Progenitor cell of endocrine pancreas (in vitro differentiated cells): ENCODE results near the gene GRIK2. TPM values are rescaled to one million over a fixed set of nuclear protein-coding genes. Genes with fewer than 3 reads are reported as not detected.
A peak's percentile ranks its signal among the peaks of the same experiment; 100 is the strongest.
"Not testable (repeated sequence)": the region's sequence is repeated elsewhere in the genome, so short reads cannot be mapped to it uniquely, and the experiment has no call there.

ENCODE experiments used
- DNase-seq: peaks from one replicate; pipeline ENCODE4 v3.0.0; 2021; ENCODE audit warnings: low spot score; ENCODE audit not compliant: unreplicated experiment
- H3K27ac Mint-ChIP-seq: 2 replicates; pipeline ENCODE4 v1.8.0; 2021; ENCODE audit warnings: mild to moderate bottlenecking, moderate library complexity, mixed read lengths
- H3K27me3 Mint-ChIP-seq: 2 replicates; pipeline ENCODE4 v1.8.0; 2021; ENCODE audit warnings: mixed read lengths
- H3K36me3 Mint-ChIP-seq: 2 replicates; pipeline ENCODE4 v1.8.0; 2022; ENCODE audit warnings: mixed read lengths; ENCODE audit not compliant: insufficient read depth
- H3K4me1 Mint-ChIP-seq: 2 replicates; pipeline ENCODE4 v1.8.0; 2021; ENCODE audit warnings: low read depth, mixed read lengths
- H3K4me3 Mint-ChIP-seq: 2 replicates; pipeline ENCODE4 v1.8.0; 2021; ENCODE audit warnings: low read depth, mild to moderate bottlenecking, moderate library complexity, mixed read lengths
- H3K9me3 Mint-ChIP-seq: 2 replicates; pipeline ENCODE4 v1.8.0; 2021; ENCODE audit warnings: low read depth, mixed read lengths
- long read RNA-seq: library from polyadenylated mRNA; unstranded; transcript quantifications from one replicate; pipeline ENCODE4 v2.0.0, GENCODE V29; 2020
- total RNA-seq: library from RNA; stranded (reverse); gene quantifications from 2 replicates; pipeline ENCODE4 v1.2.1, GENCODE V29; 2021
- TF ChIP-seq, protein P1 (sequence below): fragments of 200-600 bp; sonication (generic); IDR thresholded peaks from one replicate; pipeline ENCODE4 v1.5.0; 2021; ENCODE audit warnings: antibody characterized with exemption, mild to moderate bottlenecking; ENCODE audit not compliant: unreplicated experiment

Gene GRIK2
- 6.3 and 7.6 TPM in 2 replicates for total RNA-seq
- long read RNA-seq, partial matches to known transcripts, result 1 of 2 reads
- long read RNA-seq, other reads (novel, unspliced or antisense), result 1 of 2 reads

DNA sequence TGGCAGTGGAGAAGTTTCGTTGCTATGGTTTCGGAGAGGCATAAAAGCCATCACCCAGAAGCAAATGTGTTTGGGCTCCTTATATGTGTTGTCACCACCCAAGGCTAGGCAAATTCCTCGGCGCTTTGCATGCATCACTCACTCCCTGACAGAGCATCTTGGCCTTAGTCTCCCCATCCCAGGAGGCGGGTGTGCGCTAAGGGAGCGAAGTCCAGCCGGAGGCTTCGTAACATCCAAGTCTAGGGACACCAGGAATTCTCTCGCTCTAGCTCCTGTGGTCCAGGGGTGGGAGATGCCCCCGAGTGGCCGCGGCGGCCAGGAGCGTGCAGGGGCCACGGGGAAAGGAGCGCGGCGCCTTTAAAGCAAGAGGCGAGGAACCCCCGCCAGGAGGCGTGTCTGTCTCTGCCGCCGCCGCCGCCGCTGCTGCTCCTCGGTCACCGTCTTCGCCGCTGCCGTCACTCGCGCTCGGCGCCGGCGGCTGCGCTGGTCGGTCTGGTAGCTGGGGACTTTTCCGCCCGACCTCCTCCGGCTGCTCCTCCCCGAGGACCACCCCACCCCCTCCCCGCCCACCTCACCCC lies at the start of gene GRIK2:
TSS of gene GRIK2 (plus strand) at position 458 of the 578 bp plus-strand sequence.
- Mint-ChIP-seq H3K9me3 (no peaks in the 10 kb centered on the region), H3K36me3 (no peaks in the 10 kb centered on the region), H3K4me1 (peaks cover 13% of the 10 kb centered on the region), H3K27ac (no peak within 1 kb of the TSS), H3K27me3 (peaks cover 69% of the 10 kb centered on the region), H3K4me3 (peak within 1 kb of the TSS; percentile 83)
- DNase-seq, result peak; percentile 57
- TF ChIP-seq, protein P1, sequence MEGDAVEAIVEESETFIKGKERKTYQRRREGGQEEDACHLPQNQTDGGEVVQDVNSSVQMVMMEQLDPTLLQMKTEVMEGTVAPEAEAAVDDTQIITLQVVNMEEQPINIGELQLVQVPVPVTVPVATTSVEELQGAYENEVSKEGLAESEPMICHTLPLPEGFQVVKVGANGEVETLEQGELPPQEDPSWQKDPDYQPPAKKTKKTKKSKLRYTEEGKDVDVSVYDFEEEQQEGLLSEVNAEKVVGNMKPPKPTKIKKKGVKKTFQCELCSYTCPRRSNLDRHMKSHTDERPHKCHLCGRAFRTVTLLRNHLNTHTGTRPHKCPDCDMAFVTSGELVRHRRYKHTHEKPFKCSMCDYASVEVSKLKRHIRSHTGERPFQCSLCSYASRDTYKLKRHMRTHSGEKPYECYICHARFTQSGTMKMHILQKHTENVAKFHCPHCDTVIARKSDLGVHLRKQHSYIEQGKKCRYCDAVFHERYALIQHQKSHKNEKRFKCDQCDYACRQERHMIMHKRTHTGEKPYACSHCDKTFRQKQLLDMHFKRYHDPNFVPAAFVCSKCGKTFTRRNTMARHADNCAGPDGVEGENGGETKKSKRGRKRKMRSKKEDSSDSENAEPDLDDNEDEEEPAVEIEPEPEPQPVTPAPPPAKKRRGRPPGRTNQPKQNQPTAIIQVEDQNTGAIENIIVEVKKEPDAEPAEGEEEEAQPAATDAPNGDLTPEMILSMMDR, result peak; percentile 55

DNA sequence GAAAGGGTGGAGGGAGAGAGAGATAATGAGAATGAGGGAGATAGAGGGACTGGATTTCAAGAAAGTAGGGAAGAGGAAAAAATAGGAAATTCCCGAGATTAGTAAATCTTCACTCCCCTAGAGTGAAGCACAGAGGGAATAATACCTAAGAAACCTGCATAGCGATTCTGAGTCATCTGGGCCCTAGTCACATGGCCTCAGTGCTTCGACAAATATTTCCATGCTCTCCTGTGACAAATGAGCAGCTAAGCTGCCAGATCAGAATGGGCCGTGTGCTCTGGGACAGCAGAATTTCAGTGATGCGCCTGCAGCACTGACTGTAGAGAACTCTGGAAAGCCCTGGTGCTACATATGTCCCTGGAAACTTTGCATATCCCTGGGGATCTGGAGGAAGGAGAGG lies 48.6 kb upstream of the GRIK2 start:
- DNase-seq, result no peak
- TF ChIP-seq, protein P1, result no peak
- no peaks in the 10 kb centered on the region for H3K36me3 Mint-ChIP-seq
- no peaks in the 10 kb centered on the region for H3K9me3 Mint-ChIP-seq
- no peak overlapping the region for H3K4me3 Mint-ChIP-seq
- H3K27me3 Mint-ChIP-seq, result peaks cover 3% of the 10 kb centered on the region
- H3K27ac Mint-ChIP-seq, result no peak overlapping the region
- H3K4me1 Mint-ChIP-seq, result no peaks in the 10 kb centered on the region

DNA sequence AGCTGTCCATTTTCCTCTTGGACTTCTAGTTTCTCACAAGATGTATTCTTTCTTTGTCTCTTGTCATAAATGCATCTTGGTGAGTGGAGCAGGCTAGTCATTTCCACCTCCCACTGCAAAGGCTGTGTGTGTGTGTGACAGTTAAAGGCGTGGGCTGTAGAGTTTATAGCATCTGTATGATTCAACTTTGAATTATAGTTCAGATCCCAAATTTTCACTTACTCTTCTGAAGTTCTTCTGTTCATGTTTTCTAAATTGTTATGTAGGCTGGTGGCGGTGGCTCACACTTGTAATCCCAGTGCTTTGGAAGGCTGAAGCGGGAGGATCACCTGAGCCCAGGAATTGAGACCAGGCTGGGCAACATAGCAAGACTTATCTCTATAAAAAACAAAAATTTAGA lies 44.7 kb upstream of the GRIK2 start:
- TF ChIP-seq, protein P1, result no peak
- Mint-ChIP-seq H3K36me3 (no peaks in the 10 kb centered on the region), H3K27me3 (peaks cover 3% of the 10 kb centered on the region), H3K4me1 (peaks cover 4% of the 10 kb centered on the region), H3K4me3 (no peak overlapping the region), H3K9me3 (no peaks in the 10 kb centered on the region), H3K27ac (no peak overlapping the region)
- DNase-seq, result no peak

DNA sequence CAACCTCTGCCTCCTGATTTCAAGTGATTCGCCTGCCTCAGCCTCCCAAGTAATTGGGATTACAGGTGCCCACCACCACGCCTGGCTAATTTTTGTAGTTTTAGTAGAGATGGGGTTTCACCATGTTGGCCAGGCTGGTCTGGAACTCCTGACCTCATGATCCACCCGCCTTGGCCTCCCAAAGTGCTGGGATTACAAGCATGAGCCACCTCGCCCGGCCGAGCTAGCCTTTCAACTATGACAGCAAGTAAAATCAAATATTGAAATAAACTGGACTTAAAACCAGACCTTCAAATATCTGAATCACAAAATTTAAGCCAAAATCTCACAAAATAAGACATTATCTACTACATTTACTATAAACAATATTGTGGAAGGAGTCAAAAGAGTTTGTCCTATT lies 42.9 kb upstream of the GRIK2 start:
- H3K27me3 Mint-ChIP-seq, H3K36me3 Mint-ChIP-seq, H3K4me3 Mint-ChIP-seq, H3K4me1 Mint-ChIP-seq, DNase-seq, H3K27ac Mint-ChIP-seq, H3K9me3 Mint-ChIP-seq: not testable (repeated sequence)

DNA sequence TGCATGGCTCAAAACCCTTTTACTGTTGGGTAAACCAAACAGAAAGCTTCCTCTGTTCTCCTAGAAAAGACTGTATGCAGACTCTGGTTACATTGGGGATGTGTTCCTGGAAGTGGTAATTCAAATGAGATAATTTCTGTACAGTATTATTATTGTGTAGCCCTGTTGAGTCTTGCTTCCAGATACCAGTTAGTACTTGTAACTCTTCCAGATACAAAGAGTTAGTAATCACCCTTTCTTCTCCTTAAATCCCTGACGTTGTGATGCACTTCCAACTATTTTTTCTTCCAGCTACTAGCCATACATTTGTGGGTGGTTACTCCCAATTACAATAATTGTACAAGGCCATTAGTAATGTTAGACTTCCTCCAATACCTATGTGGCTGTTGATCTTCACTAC lies 42.3 kb upstream of the GRIK2 start:
- no peak overlapping the region for H3K27ac Mint-ChIP-seq
- no peak overlapping the region for H3K4me3 Mint-ChIP-seq
- TF ChIP-seq, protein P1, result no peak

DNA sequence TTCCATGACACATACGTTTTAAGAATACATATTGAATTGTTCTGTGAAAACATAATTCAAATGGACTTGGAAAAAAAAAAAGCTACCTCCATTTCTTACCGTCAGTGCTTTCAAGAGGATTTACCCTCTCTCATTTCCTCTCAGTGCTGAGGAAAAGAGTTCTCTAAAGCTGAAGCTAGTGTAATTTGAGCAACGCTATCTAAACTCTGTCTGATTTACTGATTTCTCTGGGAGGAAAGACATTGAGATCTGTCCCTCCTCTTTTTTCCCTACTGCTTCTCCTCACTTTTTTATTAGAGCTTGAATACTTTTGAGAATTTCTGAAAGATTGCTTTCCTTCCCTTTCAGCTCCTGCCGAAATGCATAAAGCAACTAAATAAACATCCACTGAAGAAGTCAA lies 41.2 kb upstream of the GRIK2 start:
- Mint-ChIP-seq H3K4me1 (peaks cover 4% of the 10 kb centered on the region), H3K4me3 (no peak overlapping the region), H3K27ac (no peak overlapping the region), H3K36me3 (no peaks in the 10 kb centered on the region), H3K9me3 (no peaks in the 10 kb centered on the region), H3K27me3 (peaks cover 1% of the 10 kb centered on the region)
- TF ChIP-seq, protein P1, result no peak
- no peak for DNase-seq

More for the DNA sequence above, 42.3 kb upstream of the GRIK2 start:
- Mint-ChIP-seq H3K27me3 (peaks cover 3% of the 10 kb centered on the region), H3K4me1 (peaks cover 4% of the 10 kb centered on the region), H3K36me3 (no peaks in the 10 kb centered on the region), H3K9me3 (no peaks in the 10 kb centered on the region)
- no peak for DNase-seq
